22Rv1 (cell line): ENCODE results near the gene DTL.
"Not testable (repeated sequence)": the region's sequence is repeated elsewhere in the genome, so short reads cannot be mapped to it uniquely, and the experiment has no call there.

Experiments
- ZFX ChIP-seq: fragments of 450-650 bp; IDR thresholded peaks from 2 replicates; pipeline ENCODE4 v1.6.1; 2017; ENCODE audit warnings: antibody characterized with exemption, borderline replicate concordance
- TF ChIP-seq, protein P1 (sequence below): fragments of 450-650 bp; IDR thresholded peaks from 2 replicates; pipeline ENCODE4 v1.5.1; 2017; ENCODE audit warnings: mild to moderate bottlenecking

DNA sequence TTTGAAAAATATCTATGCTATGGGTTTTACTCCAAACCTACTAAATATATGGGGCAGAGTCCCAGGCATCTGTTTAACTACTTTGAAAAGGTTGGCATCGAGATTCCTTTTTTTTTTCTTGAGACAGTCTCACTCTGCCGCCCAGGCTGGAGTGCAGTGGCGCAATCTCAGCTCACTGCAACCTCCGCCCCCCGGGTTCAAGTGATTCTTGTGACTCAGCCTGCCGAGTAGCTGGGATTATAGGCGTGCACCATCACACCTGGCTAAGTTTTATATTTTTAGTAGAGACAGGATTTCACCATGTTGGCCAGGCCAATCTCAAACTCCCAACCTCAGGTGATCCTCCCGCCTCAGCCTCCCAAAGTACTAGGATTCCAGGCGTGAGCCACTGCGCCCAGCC is 7.8 kb upstream of the DTL start:
- TF ChIP-seq, protein P1, sequence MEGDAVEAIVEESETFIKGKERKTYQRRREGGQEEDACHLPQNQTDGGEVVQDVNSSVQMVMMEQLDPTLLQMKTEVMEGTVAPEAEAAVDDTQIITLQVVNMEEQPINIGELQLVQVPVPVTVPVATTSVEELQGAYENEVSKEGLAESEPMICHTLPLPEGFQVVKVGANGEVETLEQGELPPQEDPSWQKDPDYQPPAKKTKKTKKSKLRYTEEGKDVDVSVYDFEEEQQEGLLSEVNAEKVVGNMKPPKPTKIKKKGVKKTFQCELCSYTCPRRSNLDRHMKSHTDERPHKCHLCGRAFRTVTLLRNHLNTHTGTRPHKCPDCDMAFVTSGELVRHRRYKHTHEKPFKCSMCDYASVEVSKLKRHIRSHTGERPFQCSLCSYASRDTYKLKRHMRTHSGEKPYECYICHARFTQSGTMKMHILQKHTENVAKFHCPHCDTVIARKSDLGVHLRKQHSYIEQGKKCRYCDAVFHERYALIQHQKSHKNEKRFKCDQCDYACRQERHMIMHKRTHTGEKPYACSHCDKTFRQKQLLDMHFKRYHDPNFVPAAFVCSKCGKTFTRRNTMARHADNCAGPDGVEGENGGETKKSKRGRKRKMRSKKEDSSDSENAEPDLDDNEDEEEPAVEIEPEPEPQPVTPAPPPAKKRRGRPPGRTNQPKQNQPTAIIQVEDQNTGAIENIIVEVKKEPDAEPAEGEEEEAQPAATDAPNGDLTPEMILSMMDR, result not testable (repeated sequence)
- TF ChIP-seq ZFX, result not testable (repeated sequence)
